GM18505 (cell line): ENCODE measurements around the gene MRFAP1L1.

Experiments used
- ATAC-seq: cut with Tn5 transposase; IDR thresholded peaks from one replicate; pipeline ENCODE4 v1.9.1; 2021; ENCODE audit not compliant: unreplicated experiment
- POLR2A ChIP-seq: IDR thresholded peaks from 4 replicates; pipeline ENCODE4 v1.6.1; 2011; ENCODE audit warnings: borderline replicate concordance; ENCODE audit not compliant: insufficient read depth, insufficient read length; ENCODE audit errors: extremely low read depth

The MRFAP1L1 gene

DNA sequence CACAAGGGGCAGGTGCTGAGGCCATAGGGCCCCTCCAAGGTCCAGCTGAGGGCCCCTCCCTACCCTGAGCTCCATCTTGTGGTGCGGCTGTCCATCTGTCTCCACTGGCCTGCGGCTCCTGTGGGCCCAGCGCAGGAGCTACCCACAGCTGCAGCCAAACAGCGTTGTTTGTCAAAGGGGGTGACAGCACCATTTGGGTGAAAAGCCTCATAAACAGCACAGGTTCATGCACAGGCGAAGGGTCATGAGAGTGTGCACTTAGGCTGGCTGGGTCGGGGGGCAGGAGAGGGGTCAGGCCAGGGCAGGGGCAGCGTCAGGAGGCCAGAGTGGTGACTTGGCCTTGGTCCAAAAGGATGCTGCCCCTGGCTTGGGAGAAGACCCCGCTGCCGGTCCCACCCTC, 38.6 kb upstream of the MRFAP1L1 start:
- ATAC-seq: no peak
- no peak for TF ChIP-seq POLR2A

DNA sequence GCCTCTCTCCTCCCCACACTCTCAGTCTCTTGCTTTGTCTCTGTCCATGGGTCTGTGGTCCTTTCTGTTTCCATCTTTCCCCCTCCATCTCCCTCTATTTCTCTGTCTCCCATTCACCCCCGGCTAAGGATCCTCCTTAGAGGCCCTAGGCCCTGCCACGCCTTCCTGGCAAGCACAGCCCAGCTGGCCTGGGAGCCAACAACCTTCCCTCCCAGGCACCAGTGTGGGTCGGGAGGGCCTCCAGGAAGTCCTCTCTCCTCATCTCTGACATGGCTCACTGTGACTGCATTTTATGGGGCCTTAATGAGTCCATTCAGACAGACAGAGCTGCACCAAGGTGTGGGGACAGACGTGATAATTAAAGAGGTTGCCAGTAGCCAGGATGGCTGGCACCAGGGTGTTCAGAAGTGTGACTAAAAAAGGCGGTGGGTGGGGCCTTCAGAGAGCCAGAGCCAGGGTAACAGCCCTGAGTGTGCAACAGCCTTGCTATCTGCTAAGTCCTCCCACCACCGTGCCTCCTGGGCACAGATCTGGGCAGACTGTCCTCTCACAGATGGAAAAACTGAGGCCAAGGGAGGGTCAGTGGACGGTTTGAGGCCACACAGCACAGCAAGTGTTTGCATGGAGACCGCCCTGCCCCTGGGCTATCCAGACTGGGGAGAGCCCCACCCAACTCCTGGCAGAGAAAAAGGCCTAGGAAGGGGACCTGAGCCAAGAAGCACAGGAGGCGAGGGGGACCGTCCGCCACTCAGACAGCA, 37.8 kb upstream of the MRFAP1L1 start:
- no peak for TF ChIP-seq POLR2A
- ATAC-seq: no peak

- no peak for TF ChIP-seq POLR2A
Measured at GRCh38 chr4:6746721-6747293, 37.1 kb upstream of the MRFAP1L1 start.

DNA sequence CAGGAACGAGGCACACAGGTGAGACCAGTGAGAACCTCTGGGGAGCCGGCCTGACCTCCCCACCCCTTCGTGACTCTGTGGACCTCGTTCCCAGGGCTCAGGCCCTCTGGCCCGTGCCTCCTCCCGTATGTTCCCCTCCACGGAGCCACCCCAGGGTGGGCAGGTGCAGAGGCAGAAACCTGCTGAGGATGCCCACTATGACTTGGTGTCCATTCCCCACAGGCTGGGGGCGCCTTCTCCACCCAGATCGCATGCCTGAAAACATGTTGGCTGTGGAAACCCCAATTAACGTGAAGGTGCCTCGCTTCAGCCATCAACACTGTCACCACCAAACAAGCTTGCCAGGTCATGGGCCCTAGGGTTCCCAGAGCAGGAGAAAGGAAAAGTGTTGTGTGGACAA, 33.3 kb upstream of the MRFAP1L1 start:
- no peak for TF ChIP-seq POLR2A
- ATAC-seq: no peak

More at GRCh38 chr4:6746721-6747293, 37.1 kb upstream of the MRFAP1L1 start:
- no peak for ATAC-seq

DNA sequence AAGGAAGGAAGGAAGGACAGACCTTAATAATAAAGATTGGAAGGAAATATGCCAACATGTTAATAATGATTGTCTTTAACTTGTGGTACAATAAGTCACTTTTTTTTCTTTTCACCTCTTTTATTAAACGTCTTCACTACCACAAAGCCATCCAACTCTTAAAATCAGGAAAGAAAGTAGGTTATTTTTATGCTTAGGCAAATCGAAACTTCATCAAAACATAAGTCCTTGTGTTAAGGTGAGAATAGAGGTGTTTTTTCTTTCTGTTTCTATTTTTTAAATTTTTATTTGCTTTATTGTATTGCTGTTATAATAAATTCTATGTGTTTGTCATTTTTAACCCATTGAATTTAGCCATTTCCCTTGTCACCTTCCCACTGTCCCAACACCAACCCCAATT, 32.8 kb upstream of the MRFAP1L1 start:
- TF ChIP-seq POLR2A: no peak
- no peak for ATAC-seq

DNA sequence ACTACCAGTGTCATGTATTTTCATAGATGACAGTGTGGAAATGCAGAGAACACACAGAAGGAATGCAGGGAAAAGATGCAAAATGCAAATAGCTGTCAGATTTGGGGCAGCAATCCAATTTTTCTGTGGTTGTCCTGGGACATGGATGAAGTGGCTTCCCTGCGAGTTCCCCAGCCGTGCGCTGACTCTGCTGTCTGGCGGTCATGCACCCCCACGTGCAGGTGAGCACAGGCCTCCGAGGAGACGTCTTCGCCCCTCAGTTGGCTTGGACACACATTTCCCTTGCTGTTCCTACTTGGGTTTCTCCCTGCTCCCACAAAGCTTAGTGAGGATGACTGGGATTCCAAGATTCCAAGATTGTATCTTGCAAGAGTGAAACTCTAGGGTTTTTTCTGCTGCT, 30.7 kb upstream of the MRFAP1L1 start:
- no peak for TF ChIP-seq POLR2A

DNA sequence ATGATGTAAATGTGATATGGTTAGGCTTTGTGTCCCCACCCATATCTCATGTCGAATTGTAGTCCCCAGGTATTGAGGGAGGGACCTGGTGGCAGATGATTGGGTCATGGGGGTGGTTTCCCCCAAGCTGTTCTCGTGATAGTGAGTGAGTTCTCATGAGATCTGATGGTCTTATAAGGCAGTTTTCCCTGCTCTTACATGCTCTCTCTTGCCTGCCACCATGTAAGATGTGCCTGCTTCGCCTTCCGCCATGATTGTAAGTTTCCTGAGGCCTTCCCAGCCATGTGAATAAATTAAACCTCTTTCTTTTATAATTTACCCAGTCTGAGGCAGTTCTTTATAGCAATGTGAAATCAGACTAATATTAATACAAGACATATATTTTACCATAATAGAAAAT, 30.3 kb upstream of the MRFAP1L1 start:
- ATAC-seq: no peak
- TF ChIP-seq POLR2A: no peak

More for the DNA sequence above, 30.7 kb upstream of the MRFAP1L1 start:
- ATAC-seq: no peak

DNA sequence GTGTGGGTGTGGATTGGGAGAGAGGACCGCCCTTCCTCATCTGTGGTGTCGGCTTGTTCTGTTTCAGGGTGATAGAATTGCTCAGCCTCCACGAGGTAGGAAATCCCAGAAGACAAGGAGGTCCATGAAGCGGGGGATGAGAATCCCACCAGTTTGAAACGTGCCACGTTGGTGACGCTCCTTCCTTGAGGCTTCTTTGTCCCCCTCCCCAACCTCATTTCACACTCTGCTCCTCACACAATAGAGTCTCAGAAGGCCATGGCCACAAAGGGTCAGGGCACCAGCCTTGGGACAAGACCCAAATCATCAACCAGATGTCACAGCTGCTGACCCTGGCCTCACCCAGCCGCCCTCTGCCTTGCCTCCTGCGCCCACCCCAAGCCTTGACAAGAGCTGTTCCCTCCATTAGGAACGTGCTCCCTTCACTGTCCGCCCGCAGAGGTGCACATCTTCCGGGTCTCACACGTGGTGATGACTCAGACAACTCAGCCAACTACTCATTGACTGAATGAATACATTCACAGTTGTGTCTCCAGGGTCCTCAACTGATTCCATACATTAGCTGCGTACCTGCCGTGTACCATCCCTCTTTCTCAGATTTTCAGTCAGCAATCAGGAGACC, 24.6 kb upstream of the MRFAP1L1 start:
- no peak for TF ChIP-seq POLR2A
- ATAC-seq: no peak

- TF ChIP-seq POLR2A: no peak
- no peak for ATAC-seq
Measured at GRCh38 chr4:6733358-6734164, 23.9 kb upstream of the MRFAP1L1 start.

DNA sequence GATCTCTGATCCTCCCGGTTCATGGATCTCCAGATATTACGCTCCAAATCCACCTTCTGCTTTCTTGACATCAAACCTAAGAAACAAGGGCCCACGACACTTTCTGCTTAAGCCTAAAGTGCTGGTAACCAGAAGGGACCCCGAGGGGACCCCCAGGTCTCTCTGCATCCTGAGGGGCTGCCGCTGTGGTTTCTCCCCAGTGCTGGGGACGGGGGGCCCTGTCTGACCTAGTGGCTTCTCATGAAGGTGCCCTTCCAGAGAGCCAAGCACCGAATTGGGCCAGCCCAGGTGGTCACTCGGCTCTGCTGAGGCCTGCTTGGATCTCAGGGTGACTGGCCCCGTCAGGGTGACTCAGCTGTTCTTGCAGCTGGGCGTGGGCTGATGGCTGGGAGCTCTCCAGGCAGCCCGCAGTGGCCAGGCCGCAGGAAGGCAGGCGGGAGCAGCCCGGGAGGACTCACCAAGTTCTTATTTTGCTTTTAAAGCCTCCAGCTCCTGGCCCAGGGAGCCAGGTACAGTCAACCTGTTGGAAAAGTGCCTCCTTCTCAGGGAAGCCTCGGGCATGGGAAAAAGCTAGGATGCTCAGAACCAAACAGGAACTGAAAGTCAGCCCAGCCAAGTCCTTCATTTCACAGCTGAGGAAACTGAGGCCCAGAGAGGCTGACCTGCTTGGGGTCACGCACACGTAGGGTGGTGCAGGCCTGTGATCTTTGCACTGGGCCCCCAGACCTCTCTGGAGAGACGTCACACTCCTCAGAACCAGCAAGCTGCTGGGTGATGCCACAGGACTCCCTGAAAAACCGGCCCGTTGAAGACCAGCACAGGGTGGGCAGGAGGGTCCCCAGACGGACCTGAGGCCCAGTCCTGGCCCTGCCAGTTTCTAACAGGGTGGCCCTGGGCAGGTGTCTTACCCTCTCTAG, 23.0 kb upstream of the MRFAP1L1 start:
- no peak for ATAC-seq

GRCh38 chr4:6731780-6732179, 22.1 kb upstream of the MRFAP1L1 start:
- no peak for TF ChIP-seq POLR2A
- no peak for ATAC-seq

More for the DNA sequence above, 23.0 kb upstream of the MRFAP1L1 start:
- no peak for TF ChIP-seq POLR2A

DNA sequence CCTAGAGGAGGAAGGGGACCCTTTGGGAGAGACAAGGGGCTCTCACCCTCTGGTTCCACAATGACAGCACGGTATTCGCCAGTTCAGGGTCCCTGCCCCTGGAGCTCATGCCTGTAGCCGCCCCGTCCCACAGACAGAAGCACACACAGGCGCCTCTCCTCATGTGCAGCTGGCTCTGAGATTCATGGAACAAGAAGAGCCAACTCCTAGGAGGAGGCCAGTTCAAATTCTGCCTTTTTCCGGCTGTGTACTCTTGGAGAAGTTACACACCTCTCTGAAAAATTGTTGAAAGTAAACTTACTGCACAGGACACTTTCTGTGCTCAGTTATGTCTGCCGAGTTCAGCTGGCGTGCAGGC, 21.6 kb upstream of the MRFAP1L1 start:
- TF ChIP-seq POLR2A: no peak

More for the DNA sequence above, 21.6 kb upstream of the MRFAP1L1 start:
- ATAC-seq: no peak
